NCI-H2196 (cell line): ENCODE measurements around the gene NYAP2.
A peak's percentile ranks its signal among the peaks of the same experiment; 100 is the strongest.

ENCODE experiments used
- DNase-seq: peaks from one replicate; lab custom pipeline; 2025; ENCODE audit not compliant: unreplicated experiment; lab: John Stamatoyannopoulos, UW

The NYAP2 gene

DNA sequence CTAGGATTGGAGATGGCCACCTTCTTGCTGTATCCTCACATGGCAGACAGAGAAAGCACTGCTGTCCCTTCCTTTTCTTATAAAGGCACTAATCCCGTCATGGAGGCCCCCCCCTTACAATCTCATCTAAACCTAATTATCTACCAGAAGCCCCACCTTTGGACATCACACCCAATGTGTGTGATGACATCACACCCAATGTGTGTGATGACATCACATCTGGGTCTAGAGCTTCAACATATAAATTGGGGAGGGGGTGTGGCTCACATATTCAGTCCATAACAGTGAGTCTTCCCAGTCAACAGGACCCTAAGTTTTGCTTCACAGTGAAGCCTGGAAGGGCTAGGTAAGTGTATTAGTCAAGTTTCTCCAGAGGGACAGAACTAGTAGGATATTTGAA, 213.1 kb downstream of the NYAP2 start:
- no peak for DNase-seq

DNA sequence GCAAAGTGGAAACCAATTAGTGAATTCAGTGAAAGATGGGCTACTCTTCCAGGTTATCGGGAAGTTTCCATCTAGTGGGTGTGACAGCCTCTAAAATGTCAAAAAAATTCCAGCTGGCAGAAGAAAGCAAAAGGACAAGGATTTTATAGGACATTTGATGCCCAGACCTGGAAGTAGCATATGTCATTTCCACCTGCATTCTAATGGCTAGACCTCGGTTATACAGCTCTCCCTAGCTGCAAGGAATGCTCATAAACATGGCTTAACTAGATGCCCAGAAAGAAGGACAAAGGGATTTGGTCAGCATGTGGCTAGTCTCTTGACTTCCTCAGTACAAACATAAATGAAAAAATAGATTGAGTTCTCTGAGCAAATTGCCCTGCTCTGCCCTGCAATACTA, 215.4 kb downstream of the NYAP2 start:
- DNase-seq = no peak

DNA sequence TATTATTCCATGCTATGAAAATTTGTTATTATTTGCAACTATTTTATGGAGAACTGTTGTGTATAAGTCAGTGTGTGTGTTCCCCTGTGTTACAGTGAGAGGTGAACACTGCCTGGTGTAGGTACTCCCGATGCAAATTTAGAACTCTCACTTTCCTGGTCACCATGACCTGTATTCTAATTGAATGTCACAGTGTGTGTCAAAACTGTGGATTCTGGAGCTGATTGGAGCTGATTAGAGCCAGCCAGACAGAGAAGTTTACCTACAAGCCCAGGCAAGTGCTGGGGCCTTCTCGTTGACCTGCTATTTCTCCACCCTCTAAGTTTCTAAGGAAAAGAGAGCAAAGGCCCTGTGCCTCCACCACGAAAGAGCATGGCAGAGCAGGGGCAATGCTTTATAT, 216.0 kb downstream of the NYAP2 start:
- DNase-seq = no peak

DNA sequence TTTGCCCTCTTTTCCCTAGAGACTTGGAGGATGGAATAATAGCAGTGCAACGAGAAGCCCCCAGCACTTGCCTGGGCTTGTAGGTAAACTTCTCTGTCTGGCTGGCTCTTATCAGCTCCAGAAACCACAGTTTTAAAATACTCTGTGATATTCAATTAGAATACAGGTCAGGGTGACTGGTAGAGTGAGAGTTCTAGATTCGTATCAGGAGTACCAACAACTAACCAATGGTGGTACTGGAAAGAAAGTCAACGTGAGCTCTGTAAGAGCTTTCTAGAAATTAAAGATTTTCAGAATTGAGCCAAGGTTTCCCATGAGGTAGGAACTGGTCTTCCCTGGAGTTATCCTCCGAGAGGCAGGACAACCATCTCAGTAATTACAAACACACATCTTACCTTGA, 216.9 kb downstream of the NYAP2 start:
- no peak for DNase-seq

DNA sequence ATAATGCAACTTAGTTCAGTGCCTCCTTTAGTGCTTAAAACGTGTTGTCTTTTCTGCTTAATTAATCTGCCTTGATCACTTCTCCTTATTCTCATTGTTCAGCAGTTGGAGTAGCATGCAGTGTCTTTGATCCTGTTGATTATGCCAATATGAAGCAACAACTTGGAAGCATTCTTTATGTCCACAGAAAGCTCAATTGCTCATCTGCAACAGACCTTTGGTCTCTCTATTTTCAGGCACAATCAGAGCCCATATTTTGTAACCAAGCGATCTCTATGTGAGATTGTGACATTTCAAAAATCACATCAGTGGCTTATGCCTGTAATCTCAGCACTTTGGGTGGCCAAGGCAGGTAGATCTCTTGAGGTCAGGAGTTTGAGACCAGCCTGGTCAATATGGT, 217.3 kb downstream of the NYAP2 start:
- DNase-seq = no peak

DNA sequence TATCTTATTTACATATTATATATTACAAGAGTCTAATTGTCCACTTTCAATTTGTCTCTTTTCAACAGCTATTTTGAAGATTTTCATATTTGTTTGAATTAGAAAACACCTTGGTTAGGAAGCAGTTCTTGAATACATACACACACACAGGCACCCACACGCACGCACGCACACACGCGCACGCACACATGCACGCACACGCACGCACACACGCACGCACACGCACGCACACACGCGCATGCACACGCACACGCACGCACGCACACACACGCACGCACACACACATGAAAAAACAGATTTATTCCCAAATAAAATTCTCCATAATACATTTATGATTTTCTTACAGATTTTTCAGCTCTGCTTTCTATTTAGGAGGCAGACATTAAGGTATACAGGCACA, 220.7 kb downstream of the NYAP2 start:
- DNase-seq = no peak

DNA sequence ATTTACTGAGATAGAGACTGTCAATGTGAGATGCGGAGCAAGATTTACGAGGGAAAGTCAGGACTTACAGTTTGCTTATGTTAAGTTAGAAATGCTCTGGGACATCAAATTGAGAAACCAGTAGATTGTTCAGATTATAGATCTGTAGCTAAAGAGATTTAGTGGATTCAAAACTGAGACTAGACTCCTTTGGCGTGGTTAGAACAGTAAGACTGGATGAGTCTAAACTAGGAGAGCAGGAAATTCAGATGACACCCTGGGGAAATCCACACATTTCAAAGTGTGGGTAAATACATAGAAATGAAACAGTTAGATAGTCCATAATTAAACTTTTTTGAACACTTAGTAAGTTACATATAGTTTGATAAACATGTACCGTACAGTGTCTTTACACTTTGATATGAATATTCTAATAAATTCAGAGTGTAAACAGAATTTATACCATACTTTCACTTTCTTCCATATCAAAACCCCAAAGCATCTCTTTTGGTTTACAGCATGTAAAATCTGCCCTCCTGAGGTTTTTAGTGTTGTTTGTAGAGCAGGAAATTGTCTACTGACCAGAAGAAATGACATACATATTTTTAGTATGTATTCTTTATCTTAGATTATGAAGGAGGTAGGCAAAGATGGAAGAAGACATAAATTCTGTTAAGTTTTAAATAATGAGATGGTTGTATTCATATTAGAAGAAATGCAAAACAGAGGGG, 231.5 kb downstream of the NYAP2 start:
- no peak for DNase-seq

DNA sequence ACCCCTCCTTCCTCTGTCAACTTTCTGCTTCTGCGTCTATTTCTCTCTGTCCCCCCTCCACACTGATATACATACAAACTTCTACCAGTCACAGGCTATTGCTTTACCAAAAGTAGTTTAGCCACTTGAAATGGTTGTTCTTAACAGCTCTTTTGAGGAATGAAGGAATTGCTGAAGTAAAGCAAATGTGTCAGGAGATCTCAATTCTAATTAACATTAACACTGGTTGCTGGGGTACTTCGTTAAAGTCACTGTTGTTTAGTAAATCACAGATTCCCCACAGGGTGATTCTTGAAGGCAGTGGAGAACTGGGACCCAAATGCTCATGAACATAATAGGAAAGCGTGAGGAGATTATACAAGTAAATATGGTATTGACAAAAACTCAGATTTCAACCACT, 232.8 kb downstream of the NYAP2 start:
- DNase-seq = no peak

DNA sequence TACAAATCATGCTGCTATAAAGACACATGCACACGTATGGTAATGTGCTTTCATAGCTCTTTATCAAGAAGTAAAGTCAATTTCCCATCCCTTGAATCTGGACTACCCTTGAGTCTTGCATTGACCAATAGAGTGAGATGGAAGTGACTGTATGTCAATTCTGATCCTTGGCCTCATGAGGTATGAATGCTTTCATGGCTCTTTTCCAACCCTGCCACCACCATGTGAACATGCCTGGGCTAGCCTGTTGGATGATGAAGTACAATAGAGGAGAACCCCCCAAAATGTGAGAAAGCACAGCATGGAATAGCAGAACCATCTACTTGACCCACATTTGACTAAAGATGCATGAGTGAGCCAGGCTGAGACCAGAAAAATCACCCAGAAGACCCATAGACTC, 237.0 kb downstream of the NYAP2 start:
- DNase-seq = no peak

DNA sequence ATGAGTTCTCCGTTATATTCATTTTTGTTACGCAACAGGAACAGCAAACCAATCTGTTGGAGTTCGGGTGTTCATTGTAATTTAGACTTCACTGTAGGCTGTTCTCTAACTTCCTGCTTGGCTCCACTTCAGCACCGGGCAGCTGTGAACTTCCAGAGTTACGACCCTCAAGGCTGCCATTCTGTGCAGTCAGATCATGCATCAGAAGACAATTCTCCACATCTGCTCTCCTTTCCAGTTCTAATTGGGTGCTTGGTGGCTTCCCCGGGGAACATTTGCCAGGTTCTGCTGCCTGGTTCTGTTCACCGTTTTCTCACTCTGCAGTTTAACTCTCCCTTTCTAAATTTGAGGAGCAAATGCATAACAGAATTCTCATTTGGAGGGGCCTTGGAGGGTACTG, 237.7 kb downstream of the NYAP2 start:
- no peak for DNase-seq

DNA sequence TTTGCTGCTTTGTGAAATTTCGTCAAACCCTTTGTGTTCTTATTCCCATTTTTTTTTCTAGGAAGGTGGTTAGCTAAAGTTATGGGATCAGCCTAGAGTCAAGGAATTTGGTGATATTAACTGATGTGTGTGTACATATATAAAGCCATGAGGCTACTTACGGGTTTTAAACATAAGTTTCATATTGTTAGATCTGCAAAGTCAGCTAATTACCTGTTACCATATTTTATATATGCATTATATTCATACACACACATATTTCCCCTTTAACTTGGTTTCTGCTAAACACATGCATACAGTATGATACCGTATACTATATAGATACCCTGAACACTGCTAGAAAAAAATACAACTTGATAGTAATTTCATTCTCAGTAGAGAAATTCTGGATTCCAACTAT, 241.0 kb downstream of the NYAP2 start:
- no peak for DNase-seq

DNA sequence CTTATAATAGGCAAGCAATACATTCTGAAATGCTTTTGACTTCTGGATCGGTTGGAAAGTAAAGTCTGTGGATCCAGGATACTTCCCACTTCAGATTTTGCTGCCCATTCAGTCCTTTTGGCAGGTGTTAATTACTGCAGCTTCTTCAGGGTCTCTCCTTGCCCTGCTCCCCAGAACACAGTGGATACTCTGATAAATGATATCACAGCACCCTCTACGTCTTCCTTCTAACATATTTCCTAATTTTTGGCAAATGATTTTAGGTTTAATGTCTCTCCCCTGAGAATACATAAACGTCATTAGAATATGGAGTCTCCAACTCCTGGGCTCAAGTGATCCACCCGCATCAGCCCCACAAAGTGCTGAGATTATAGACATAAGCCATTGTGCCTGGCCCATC, 249.8 kb downstream of the NYAP2 start:
- no peak for DNase-seq

DNA sequence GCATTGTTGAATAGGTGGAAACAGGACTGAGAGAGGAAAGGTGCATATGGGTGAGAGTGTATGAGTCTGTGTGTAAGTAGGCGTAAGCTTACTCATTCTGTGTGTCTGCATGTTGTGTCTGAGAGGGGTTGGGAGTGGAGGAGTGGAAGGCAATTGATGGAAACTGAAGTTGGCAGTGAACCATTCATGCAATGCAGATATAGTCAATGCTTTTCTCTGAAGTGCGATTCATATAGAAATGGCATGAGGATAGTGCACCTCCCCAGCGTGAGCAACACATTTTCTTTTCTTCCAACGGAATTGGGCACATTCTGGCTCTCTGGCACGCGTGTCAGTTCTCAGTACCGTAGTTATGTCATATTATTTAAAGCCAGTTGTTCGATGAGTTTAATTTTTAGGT, 250.5 kb downstream of the NYAP2 start:
- DNase-seq = no peak

DNA sequence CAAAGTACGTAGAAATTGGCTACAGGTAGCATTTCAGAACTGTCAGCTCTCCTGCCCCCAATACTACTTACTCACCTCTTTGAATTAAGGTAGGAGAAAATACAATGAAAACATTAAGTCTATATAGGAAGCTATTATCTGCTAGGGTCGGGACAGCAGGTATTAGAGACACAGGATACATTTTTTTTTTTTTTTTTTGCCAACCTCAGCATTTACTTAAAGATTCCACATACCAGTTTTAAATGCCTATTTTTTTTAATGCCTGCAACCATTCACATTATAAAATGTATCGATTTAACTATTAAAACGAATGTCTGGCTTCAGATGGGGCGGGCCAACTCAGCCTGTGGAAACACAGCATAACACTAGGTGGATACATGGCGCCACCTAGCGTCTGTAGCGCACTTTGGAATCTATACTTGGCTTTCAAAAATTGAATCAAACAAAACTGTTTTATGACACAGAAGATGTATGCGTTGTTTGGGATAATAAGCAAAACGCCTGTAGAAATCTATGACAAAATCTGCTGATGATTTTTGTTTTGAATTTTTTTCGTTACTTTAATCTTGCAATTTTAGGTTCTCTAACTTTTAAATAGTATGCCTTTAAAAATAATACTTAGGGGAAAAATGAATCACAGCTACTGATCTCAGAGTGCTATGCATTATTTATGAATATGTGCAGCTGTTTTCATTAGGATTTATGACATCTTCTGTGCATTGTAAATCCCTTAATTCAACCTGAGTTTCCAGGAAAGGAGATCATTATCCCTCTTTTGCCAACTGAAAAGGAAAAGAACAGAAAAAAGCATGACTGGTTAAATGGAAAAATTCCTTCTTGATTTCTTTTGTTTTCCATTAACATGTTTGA, 261.0 kb downstream of the NYAP2 start:
- peak; percentile 81 for DNase-seq

DNA sequence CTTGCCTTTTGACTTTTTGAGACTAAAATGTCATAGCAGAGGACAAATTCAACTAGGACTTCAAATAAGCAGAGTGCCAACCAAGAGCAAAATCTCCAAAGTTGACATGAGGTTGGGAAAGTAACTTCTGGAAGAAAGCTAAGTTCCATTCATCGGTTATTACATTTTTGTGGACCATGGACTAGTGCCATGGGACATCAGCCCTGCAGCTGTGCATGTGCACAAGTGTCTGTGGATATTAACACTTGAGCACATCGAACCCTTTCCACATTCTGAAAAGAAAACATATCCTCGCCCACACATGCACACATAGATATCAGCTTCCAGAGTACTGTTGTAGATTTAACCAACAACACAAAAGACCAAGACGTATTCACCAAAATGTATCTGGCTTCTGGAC, 262.6 kb downstream of the NYAP2 start:
- DNase-seq = no peak

DNA sequence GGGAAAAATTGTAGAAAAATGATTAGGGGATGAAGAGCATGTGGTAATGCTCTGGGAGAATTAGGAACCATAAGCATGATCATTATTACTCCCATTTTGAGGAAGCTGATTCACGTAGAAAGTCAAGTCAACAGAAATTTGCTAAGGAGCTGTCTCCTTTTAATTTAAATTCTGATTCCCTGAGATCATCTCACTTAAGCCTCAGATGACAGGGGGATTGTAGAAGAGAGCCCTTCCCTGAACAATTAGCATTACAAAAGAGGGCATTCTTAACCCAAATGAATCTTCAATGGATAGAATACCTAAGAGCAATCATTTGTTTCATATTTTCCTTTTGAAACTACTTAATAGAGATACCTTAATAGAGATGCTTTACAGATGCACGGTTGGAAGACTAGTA, 267.9 kb downstream of the NYAP2 start:
- DNase-seq = no peak

DNA sequence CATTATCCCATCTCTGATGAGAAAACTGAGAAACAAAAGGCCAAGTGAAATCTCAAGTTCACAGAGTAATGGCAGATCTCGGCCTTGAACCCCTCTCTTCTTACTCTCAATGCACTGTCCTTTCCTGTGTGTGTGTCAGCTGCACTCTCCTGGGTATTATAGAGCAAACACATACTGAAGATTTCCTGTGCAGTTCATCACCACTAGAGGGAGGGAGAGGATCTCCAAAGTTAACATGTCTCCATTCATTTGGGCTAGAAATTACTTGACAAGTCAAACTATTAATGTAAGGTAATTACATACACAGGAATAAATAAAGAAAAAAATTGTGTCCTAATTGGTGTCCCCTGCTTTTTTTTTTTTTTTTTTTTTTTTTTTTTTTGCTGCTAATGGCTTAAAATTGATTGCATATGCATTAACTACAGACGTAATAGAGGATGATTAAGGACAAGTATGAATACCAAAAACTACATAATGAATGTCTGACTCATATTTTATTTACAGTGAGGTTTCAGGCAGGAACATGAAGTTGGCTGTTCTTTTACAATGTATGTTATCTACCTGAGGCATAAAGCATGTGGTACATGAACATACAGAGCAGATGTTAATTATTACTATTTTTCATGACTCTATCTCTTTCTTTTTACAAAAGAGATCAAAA, 269.2 kb downstream of the NYAP2 start:
- DNase-seq = peak; percentile 54

DNA sequence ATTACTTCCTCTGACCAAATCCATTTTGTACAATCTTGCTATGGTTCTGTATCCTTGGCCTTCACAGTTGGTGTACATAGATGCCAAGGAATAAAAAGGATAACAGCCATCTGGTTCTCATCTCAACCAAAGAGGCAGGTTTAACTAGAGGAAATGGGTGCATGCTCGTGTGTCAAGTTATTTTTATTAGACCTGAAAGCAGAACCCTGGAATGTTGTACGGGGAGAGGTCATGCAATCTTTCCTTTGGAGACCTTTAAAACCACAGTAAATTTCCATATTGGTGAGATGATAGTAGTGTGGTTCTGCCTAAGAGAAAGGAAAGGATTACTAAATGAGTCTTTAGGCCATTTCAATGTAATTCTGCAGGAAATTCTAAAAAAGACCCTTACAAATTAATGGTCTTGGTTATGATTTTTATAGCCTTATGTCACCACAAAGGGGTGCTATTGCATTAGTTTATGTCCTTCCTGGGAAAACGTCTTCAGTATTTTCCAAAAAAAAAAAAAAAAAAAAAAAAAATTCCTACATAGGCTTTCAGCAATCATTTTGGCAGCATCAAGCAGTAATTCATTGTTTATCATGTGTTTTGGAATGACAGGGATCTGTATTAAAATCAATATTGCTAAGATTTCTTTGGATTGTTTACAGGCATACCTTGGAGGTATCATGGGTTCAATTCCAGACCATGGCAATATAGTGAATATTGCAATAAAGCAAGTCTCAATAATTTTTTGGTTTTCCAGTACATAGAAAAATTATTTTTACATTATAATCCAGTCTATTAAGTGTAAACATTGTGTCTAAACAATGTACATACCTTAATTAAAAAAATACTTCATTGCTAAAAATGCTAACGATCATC, 270.8 kb downstream of the NYAP2 start:
- DNase-seq = peak; percentile 7

DNA sequence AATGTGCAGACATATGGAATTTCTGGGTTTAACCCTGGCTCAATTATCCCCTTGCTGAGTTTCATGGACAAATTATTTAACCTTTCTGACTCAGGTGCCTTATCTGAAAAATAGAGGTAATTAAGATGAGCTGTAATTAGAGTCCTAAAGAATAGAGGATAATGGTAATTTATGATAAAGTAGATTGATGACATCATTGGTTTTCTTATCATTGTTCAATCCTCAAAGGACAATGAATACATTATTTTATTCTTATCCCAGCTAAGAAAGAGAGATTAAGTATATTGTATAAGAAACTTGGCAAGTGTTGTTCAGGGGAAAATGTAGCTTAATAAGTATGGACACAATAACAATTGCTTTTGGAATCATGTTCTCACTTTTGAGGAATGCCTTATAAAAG, 279.3 kb downstream of the NYAP2 start:
- no peak for DNase-seq

DNA sequence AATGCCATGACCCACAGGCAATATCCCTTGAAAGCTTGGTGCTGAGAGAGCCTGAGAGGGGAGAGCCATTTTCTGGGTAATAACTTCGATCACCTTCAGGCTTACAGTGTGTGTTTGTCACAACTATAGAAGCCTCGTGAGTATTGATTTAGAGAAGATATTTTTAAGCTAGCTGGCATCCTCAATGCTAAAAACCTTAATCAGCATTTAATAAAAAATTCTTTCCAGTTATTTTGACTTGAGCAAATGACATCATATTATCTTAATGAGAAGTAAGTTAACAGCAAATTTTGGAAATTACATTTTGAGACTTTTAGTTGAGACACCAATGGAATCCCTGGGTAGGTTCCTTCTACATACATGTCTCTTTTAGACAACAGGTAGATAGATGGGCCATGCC, 283.7 kb downstream of the NYAP2 start:
- DNase-seq = no peak

DNA sequence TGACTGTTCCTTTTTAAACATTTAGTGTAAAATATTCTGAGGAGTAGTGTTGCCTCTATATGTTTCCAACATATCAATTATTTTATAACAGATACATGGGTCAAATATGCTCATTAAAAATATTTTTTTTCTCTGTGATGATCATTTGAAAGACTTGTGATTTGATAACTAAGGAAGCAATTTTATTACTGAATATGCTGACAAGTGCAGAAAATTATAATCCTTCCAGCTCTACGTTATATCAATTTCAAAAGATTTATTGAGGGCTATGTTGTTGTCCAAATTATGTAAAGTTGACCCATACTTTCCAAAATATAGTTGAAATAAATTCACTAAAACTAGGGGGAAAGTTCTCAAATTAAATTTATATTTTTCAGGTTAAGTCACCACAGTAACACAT, 290.6 kb downstream of the NYAP2 start:
- no peak for DNase-seq
